IPS-15b (cell line): ENCODE data around the gene NAPA.

ENCODE experiments used
- H3K27me3 ChIP-seq: one replicate; pipeline ENCODE4 v1.6.1; 2013; ENCODE audit warnings: low read length; ENCODE audit not compliant: control insufficient read depth, insufficient read depth
- H3K36me3 ChIP-seq: one replicate; pipeline ENCODE4 v1.6.1; 2013; ENCODE audit warnings: low read length; ENCODE audit not compliant: control insufficient read depth, insufficient read depth
- H3K4me1 ChIP-seq: one replicate; pipeline ENCODE4 v1.6.1; 2013; ENCODE audit warnings: mild to moderate bottlenecking, low read length; ENCODE audit not compliant: control insufficient read depth, insufficient read depth
- H3K4me3 ChIP-seq: one replicate; pipeline ENCODE4 v1.5.1; 2013; ENCODE audit warnings: low read depth, low read length
- H3K9ac ChIP-seq: one replicate; pipeline ENCODE4 v1.6.1; 2013; ENCODE audit warnings: low read depth, mild to moderate bottlenecking, low read length
- H3K9me3 ChIP-seq: one replicate; pipeline ENCODE4 v1.6.1; 2013; ENCODE audit warnings: mild to moderate bottlenecking, low read length; ENCODE audit not compliant: control insufficient read depth, insufficient read depth

NAPA gene

DNA sequence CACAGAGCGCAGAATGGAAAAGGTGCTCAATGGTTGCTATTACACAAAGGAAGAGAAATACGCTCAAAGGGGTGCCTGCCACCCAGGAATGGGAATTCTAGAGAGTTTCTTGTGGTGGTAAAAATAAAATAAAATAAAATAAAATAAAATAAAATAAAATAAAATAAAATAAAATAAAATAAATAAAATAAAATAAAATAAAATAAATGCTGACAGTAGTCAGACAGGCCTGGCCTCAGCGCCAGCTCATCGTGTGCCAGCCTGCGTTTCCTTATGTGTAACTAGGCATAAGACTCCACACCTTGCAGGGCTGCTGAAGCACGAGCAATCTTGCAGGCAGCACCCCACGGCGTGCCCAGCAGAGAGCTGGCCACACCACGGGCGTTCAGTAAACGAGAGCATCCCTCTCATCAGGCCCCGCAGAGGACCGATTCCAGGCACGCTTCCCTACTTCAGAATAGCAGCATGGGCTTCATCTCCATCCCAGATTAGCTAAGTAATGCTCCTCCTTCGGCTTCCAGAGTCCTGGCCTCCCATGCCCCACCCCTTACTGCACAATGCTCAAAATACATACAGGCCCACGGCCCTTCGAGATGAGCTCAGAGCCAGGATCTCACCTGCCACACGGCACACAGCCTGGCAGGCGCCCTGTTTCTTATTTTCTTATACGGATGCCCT is 5.6 kb downstream of the NAPA start:
- Histone ChIP-seq H3K27me3 (no peaks in the 10 kb centered on the region), H3K9me3 (no peaks in the 10 kb centered on the region), H3K4me3 (no peak overlapping the region), H3K9ac (no peak overlapping the region), H3K36me3 (peaks cover 10% of the 10 kb centered on the region), H3K4me1 (no peaks in the 10 kb centered on the region)

DNA sequence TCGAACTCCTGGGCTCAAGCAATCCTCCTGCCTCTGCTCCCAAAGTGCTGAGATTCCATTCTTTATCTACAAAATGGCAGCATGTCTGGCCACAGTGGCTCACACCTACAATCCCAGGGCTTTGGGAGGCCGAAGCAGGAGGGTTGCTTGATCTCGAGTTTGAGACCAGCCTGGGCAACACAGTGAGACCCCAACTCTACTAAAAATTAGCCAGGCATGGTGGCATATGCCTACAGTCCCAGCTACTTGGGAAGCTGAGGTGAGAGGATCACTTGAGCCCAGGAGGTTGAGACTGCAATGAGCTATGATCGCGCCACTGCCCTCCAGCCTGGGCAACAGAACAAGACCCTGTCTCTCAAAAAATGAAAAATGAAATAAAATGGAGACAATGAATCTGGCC is 6.1 kb downstream of the NAPA start:
- Histone ChIP-seq H3K9me3 (no peaks in the 10 kb centered on the region), H3K27me3 (no peaks in the 10 kb centered on the region), H3K4me3 (no peak overlapping the region), H3K4me1 (no peaks in the 10 kb centered on the region), H3K9ac (no peak overlapping the region), H3K36me3 (peaks cover 10% of the 10 kb centered on the region)

DNA sequence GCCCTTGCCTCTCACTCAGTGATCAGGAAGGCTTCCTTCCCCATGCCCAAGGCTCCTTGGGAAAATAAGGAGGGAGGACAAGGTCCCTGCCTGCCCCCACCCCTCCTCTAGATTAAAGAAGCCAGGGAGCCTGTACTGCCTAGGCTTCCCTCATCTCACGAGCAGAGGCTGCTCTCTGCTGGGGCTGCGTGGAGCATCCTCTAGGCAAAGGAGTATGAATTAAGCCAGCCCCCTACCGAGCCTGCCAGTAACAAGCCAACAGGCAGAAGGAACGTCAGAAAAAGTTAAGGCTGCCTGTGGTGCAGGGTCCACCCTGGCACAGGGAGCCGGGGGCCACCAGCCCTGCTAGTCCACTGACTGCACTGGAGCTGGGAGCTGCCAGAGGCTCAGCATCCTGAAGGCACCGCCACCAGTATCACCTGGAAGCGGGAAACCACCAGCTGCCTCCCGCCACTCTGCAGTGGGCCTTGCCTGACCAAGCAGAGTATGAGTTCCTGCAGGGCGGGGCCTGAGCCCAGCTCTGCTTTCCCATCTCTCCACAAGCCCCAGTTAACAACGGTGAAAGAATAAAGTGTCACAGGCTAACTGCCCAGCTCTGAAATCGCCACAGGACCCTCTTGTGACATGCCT is 6.8 kb downstream of the NAPA start:
- Histone ChIP-seq H3K4me3 (no peak overlapping the region), H3K4me1 (no peaks in the 10 kb centered on the region), H3K9ac (peak overlapping the region; percentile 47), H3K9me3 (no peaks in the 10 kb centered on the region), H3K27me3 (no peaks in the 10 kb centered on the region), H3K36me3 (peaks cover 10% of the 10 kb centered on the region)

DNA sequence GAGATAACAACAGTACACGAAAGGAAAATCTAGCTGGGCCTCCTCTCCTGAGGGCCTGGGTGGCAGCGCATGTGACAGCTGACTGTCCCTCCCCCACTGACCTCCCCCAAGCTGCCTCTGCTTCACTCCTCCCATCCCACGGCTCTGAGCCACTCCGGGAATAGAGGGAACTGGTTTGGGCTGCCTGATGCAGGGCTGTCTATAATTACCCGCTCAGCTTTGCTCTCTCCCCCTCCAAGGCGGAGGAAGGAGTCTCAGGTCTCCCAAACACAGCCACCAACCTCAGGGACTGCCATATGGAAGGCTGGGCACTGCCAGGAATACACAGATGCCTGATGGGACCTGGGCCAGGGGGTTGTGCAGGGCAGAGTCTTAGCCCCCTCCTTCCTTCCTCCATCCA is 7.9 kb downstream of the NAPA start:
- Histone ChIP-seq H3K4me1 (no peaks in the 10 kb centered on the region), H3K9ac (no peak overlapping the region), H3K9me3 (no peaks in the 10 kb centered on the region), H3K36me3 (peaks cover 10% of the 10 kb centered on the region), H3K27me3 (no peaks in the 10 kb centered on the region), H3K4me3 (no peak overlapping the region)

DNA sequence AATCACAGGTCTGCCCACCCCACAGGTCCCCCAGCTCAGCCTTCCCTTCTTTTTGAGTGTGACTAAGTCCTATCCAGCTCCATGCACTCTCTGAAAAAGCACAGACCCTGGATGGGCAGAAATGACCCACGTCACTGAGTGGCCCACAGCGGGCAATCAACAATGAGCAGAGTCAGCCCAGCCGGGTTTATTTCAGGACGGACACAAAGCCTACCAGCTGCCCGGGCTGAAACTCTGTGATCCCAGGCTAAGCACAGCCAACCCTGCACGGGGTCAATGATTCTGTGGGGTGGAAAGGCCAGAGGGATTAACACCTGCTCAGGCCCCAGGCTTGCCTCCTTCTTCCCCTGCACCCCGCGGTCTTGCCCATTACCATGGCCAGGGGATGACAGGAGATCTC is 8.4 kb downstream of the NAPA start:
- H3K4me3 ChIP-seq = no peak overlapping the region
- peaks cover 10% of the 10 kb centered on the region for H3K36me3 ChIP-seq
- H3K9ac ChIP-seq = peak overlapping the region; percentile 37
- H3K27me3 ChIP-seq = no peaks in the 10 kb centered on the region
- no peaks in the 10 kb centered on the region for H3K9me3 ChIP-seq
- no peaks in the 10 kb centered on the region for H3K4me1 ChIP-seq

DNA sequence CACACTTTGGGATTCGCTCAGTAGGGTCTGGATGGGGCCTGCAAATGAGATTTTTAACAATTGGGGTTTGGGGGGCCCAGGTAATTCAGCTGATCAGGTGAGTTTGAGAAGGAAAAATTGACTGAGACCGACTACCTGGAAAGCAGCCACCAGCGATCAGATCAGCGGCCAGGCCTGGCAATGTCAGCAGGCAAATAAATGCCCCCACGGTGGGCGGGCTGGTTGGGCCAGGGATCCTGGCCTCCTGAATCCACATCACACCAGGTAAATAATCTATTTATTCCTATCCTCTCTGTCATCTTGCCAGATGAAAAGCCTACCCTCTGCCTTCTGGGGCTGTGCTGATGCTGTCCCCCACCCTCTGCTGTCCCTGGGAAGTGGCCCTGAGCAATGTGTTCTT is 9.4 kb downstream of the NAPA start:
- no peaks in the 10 kb centered on the region for H3K4me1 ChIP-seq
- peaks cover 11% of the 10 kb centered on the region for H3K36me3 ChIP-seq
- no peaks in the 10 kb centered on the region for H3K27me3 ChIP-seq
- H3K4me3 ChIP-seq = no peak overlapping the region
- H3K9ac ChIP-seq = no peak overlapping the region
- no peaks in the 10 kb centered on the region for H3K9me3 ChIP-seq

DNA sequence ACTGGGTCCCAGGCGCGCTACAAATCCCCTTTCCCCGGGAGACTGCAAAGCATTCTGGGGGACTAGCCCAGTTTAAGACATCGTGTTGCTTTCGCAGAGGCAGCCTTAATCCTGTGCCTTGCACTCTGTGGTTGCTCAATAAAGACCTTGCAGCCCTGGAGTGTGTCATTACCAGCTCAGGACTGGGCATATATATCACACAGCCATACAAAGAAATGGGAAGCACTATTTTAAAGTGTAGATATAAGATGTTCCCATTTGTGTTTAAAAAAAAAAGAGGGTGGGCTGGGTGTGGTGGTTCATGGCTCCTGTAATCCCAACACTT is 11.1 kb downstream of the NAPA start:
- H3K4me3 ChIP-seq = no peak overlapping the region
- peaks cover 13% of the 10 kb centered on the region for H3K36me3 ChIP-seq
- H3K9ac ChIP-seq = no peak overlapping the region
- no peaks in the 10 kb centered on the region for H3K4me1 ChIP-seq
- no peaks in the 10 kb centered on the region for H3K27me3 ChIP-seq
- no peaks in the 10 kb centered on the region for H3K9me3 ChIP-seq

DNA sequence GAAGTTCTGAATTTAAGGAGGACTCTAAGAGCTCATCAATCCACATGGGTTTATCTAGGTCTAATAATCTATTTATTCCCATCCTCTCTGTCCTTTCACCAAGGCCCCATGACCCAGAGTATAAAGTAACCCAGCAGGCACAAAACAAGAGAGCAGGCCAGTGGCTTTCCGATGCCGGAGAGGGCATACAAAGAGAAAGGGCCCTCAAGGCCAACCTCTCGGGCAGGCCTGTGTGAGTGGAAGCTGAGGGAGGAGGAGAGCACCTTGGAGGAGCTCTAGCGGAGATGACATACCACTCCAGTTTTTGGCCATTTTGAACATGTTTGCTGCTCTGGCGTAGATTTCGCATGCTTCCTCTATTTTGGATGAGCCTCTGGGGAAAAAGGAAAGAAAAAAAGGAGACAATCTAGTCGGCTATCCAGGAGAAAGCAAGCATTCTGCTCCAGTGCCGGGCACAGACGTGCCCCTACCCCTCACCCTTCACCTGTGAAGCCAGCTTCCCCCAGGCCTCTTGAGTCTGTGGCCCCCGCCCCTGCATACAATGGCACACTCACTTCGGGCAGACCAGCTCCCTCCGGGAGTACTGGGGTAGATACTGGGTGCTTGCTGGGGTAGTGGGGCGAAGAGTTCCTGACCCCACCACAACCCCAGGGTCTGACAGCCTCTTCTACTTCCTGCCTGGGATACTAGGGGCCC is 11.6 kb downstream of the NAPA start:
- H3K4me1 ChIP-seq = no peaks in the 10 kb centered on the region
- H3K9ac ChIP-seq = no peak overlapping the region
- peaks cover 13% of the 10 kb centered on the region for H3K36me3 ChIP-seq
- no peak overlapping the region for H3K4me3 ChIP-seq
- no peaks in the 10 kb centered on the region for H3K9me3 ChIP-seq
- H3K27me3 ChIP-seq = no peaks in the 10 kb centered on the region

DNA sequence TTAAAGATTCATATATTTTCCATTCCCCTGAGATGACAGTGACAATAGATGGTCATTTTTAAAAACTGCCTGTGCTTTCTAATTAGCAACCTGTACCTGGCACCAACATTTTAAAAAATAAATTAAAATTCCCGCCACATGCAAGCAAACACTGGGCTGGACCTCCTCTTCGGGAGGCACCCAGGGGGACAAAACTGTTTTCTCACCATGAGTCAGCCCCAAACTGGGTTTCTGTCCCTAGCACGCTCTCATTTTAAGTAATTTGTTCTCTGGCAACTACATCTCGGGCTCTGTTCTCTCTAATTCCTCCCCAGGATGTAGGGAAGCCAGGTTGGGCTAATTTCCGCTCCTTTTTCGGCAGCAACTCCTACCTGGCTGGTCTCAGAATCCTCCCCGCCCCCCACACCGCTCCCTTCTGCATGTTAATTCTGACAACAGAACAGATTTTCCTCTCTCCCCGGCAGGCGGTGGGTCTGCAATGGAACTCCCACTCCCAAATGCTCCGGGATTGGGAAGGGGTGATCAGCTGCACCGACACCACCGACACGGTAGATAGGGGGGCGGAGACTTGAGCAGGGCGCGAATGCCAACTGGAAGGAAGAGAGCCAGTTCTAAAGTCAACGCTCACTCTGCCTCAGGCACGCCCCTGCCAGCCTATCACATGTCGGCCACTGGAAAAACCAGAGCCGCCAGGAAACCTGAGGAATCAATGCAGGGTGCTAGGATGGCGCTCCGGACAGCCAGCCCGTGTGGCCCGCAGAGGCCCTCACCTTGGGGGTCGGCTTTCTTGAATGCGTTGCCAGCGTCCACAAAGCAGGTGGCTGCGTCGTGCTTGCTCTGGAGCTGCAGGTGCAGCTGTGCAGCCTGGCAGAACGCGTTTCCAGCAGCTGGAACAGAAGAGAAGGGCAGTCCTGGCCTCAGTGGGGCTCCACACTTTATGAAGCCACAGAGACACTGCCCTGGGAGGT is 14.7 kb downstream of the NAPA start:
- Histone ChIP-seq H3K9me3 (no peaks in the 10 kb centered on the region), H3K27me3 (no peaks in the 10 kb centered on the region), H3K4me1 (no peaks in the 10 kb centered on the region), H3K36me3 (peaks cover 19% of the 10 kb centered on the region), H3K9ac (peak overlapping the region; percentile 24), H3K4me3 (no peak overlapping the region)

DNA sequence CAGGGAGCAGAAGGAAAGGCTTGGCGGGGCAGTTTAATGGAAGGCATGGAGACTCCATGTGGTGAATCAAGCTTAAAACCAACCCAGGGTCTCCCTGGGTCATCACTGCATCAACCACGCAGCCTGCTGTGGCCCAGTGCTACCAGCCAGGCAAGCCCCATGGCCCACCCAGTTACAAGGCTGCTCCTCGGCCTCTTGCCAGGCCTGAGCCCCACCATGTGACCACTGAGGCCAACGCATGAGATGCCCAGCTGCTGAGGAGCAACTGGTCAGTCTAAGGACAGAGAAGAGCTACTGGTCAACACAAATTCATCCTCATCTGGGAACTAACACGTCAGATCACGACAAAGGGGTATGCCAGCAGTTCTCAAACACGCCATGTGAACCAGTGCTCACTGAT is 15.5 kb downstream of the NAPA start:
- Histone ChIP-seq H3K9ac (peak overlapping the region; percentile 24), H3K36me3 (peaks cover 19% of the 10 kb centered on the region), H3K9me3 (no peaks in the 10 kb centered on the region), H3K4me1 (no peaks in the 10 kb centered on the region), H3K27me3 (no peaks in the 10 kb centered on the region), H3K4me3 (no peak overlapping the region)

DNA sequence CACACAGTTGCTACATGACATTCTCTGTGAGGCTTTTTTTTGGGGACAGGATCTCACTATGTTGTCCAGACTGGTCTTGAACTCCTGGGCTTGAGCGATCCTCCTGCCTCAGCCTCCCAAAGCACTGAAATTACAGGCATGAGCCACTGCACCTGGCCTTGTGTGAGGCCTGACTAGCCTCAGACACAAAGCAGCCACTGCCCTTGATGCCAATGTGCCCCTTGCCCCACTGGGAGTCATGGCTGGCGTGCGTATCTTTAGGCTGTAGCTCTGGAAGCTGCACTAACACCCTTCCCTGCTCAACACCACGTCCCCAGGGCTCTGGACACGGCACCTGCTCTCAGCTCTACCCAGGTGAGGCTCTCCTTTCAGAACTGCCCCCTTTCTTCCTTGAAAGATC is 16.3 kb downstream of the NAPA start:
- Histone ChIP-seq H3K27me3 (no peaks in the 10 kb centered on the region), H3K4me1 (no peaks in the 10 kb centered on the region), H3K4me3 (no peak overlapping the region), H3K9ac (no peak overlapping the region), H3K36me3 (peaks cover 19% of the 10 kb centered on the region), H3K9me3 (no peaks in the 10 kb centered on the region)
